Limb (tissue), 2 donors: ENCODE results near the gene CRYBB1.

ENCODE experiments used
- DNase-seq, 2 donors: peaks; one replicate each; pipeline ENCODE4 v3.0.0-alpha.2; 2016; ENCODE audit errors: extremely low spot score in 2 of 2

CRYBB1 gene

GRCh38 chr22:26579331-26579886, 38.4 kb downstream of the CRYBB1 start:
- no peak for DNase-seq

- no peak for DNase-seq
These were observed 40.7 kb downstream of the CRYBB1 start for GRCh38 chr22:26577081-26577480.

GRCh38 chr22:26576026-26576680, 41.7 kb downstream of the CRYBB1 start:
- no peak for DNase-seq

- DNase-seq, result no peak
These were observed 43.7 kb downstream of the CRYBB1 start for GRCh38 chr22:26574001-26574723.

GRCh38 chr22:26573026-26573662, 44.7 kb downstream of the CRYBB1 start:
- DNase-seq, result no peak

GRCh38 chr22:26570864-26571525, 46.8 kb downstream of the CRYBB1 start:
- no peak for DNase-seq

GRCh38 chr22:26570115-26570514, 47.7 kb downstream of the CRYBB1 start:
- no peak for DNase-seq

- DNase-seq, result no peak
These were observed 49.6 kb downstream of the CRYBB1 start for GRCh38 chr22:26568207-26568706.

GRCh38 chr22:26567610-26568009, 50.2 kb downstream of the CRYBB1 start:
- DNase-seq, result no peak

GRCh38 chr22:26566994-26567393, 50.8 kb downstream of the CRYBB1 start:
- DNase-seq, result no peak

GRCh38 chr22:26565889-26566288, 51.9 kb downstream of the CRYBB1 start:
- DNase-seq, result no peak

GRCh38 chr22:26565181-26565580, 52.6 kb downstream of the CRYBB1 start:
- DNase-seq, result no peak

GRCh38 chr22:26564672-26565071, 53.2 kb downstream of the CRYBB1 start:
- no peak for DNase-seq

- DNase-seq, result no peak
These were observed 53.6 kb downstream of the CRYBB1 start for GRCh38 chr22:26564181-26564580.

GRCh38 chr22:26563022-26563421, 54.8 kb downstream of the CRYBB1 start:
- no peak for DNase-seq

- no peak for DNase-seq
These were observed 55.9 kb downstream of the CRYBB1 start for GRCh38 chr22:26561756-26562417.

- DNase-seq, result no peak
These were observed 57.8 kb downstream of the CRYBB1 start for GRCh38 chr22:26559961-26560575.

- no peak for DNase-seq
These were observed 59.5 kb downstream of the CRYBB1 start for GRCh38 chr22:26558248-26558895.

GRCh38 chr22:26556904-26557303, 60.9 kb downstream of the CRYBB1 start:
- DNase-seq, result no peak

- DNase-seq, result no peak
These were observed 62.3 kb downstream of the CRYBB1 start for GRCh38 chr22:26555478-26555877.
